HepG2 (cell line): Measurements from ENCODE around the gene CHMP1A. TPM values are rescaled to one million over a fixed set of nuclear protein-coding genes. Genes with fewer than 3 reads are reported as not detected.
A peak's percentile ranks its signal among the peaks of the same experiment; 100 is the strongest.

Source experiments
- ATAC-seq: fragments of 200-7000 bp; cut with Tn5 transposase; 3 replicates; pipeline ENCODE4 v1.9.1; 2020; ENCODE audit warnings: mild to moderate bottlenecking, moderate library complexity
- BruUV-seq: library from RNA; stranded (reverse); fragments of 400-500 nt; replicated peaks from 2 replicates; lab custom pipeline; 2021; lab: Mats Ljungman, UMichigan
- CTCF ChIA-PET: fragments of 300-600 bp; formaldehyde crosslinking; extraction: SDS; loops from one replicate; lab custom pipeline; 2021; ENCODE audit warnings: low total read pairs, inconsistent platforms, low intra/inter-chr PET ratio; lab: Yijun Ruan, JAX
- POLR2A ChIA-PET: fragments of 350-600 bp; sonication (Branson Sonifier 250); formaldehyde crosslinking; loops from one replicate; lab custom pipeline; 2020; ENCODE audit warnings: antibody characterized with exemption, inconsistent platforms; lab: Yijun Ruan, JAX
- DNase-seq: peaks from one replicate; pipeline ENCODE4 v3.0.0-alpha.2; 2015; ENCODE audit warnings: low spot score
- FAIRE-seq: peaks from 3 replicates; lab custom pipeline; 2011; peaks lifted over from hg19 to GRCh38; lab: Jason Lieb, UNC
- H2AFZ ChIP-seq: one replicate; pipeline ENCODE4 v1.6.1; 2011; ENCODE audit warnings: low read length, inconsistent platforms
- H3K27ac ChIP-seq: fragments of 300-600 bp; 3 replicates; pipeline ENCODE4 v1.8.0; 2011; ENCODE audit warnings: mixed run types, mild to moderate bottlenecking, mixed read lengths, low read length, inconsistent platforms; ENCODE audit not compliant: insufficient read depth; ENCODE audit errors: extremely low read length
- H3K27me3 ChIP-seq, 2 experiments: fragments of 200-600 bp in 1 of 2; 2 replicates in 1 of 2; 3 replicates in 1 of 2; pipeline versions ENCODE4 v1.6.0 to v1.8.0; 2011; ENCODE audit warnings: low read length in 2 of 2, mild to moderate bottlenecking in 2 of 2, moderate library complexity in 2 of 2, inconsistent platforms in 1 of 2; ENCODE audit not compliant: insufficient read depth in 2 of 2, control insufficient read depth in 1 of 2
- H3K36me3 ChIP-seq, 2 experiments: fragments of 200-600 bp in 1 of 2; replicated peaks in 1 of 2; 2 replicates in 1 of 2; 3 replicates in 1 of 2; pipeline versions ENCODE4 v1.5.1 to v1.8.0; 2011; ENCODE audit warnings: low read length in 2 of 2, inconsistent platforms in 1 of 2; ENCODE audit not compliant: insufficient read depth in 2 of 2, control insufficient read depth in 1 of 2
- H3K4me1 ChIP-seq: 2 replicates; pipeline ENCODE4 v1.5.1; 2012; ENCODE audit warnings: low read length, inconsistent platforms; ENCODE audit not compliant: insufficient read depth
- H3K4me2 ChIP-seq: 2 replicates; pipeline ENCODE4 v1.6.0; 2011; ENCODE audit warnings: low read depth, low read length, inconsistent platforms
- H3K4me3 ChIP-seq, 3 experiments: fragments of 200-600 bp in 1 of 3; sonication (generic), shearing (Covaris generic) in 1 of 3; replicated peaks in 1 of 3; 2 replicates each; pipeline ENCODE4 v1.5.1; 2011 to 2016; ENCODE audit warnings: low read length in 3 of 3, inconsistent platforms in 2 of 3, low read depth in 2 of 3, mild to moderate bottlenecking in 2 of 3, control low read depth in 1 of 3, mixed read lengths in 1 of 3; ENCODE audit not compliant: insufficient read depth in 1 of 3
- H3K79me2 ChIP-seq: one replicate; pipeline ENCODE4 v1.6.1; 2011; ENCODE audit warnings: low read length, inconsistent platforms; ENCODE audit not compliant: insufficient read depth
- H3K9ac ChIP-seq: 2 replicates; pipeline ENCODE4 v1.6.0; 2011; ENCODE audit warnings: mild to moderate bottlenecking, low read depth, low read length, inconsistent platforms; ENCODE audit not compliant: insufficient read depth
- H3K9me3 ChIP-seq: 2 replicates; pipeline ENCODE4 v1.5.1; 2012; ENCODE audit warnings: mild to moderate bottlenecking, low read length
- H4K20me1 ChIP-seq: 2 replicates; pipeline ENCODE4 v1.6.0; 2011; ENCODE audit warnings: inconsistent platforms, mild to moderate bottlenecking, low read length, moderate library complexity; ENCODE audit not compliant: insufficient read depth
- THAP11 ChIP-seq: IDR thresholded peaks from 2 replicates; pipeline ENCODE4 v1.6.1; 2016; ENCODE audit warnings: missing biosample characterization, missing genetic modification reagents
- ZFP36L1 ChIP-seq: sonication (generic); formaldehyde crosslinking; IDR thresholded peaks from 2 replicates; pipeline ENCODE4 v1.8.0; 2022; ENCODE audit warnings: mild to moderate bottlenecking, missing genetic modification reagents, moderate library complexity
- ZNF441 ChIP-seq: sonication (generic); formaldehyde crosslinking; IDR thresholded peaks from 2 replicates; pipeline ENCODE4 v1.7.0; 2021; ENCODE audit warnings: missing genetic modification reagents, borderline replicate concordance
- ZNF687 ChIP-seq: sonication (generic); formaldehyde crosslinking; IDR thresholded peaks from 2 replicates; pipeline ENCODE4 v1.5.1; 2020; ENCODE audit warnings: mild to moderate bottlenecking, missing genetic modification reagents, moderate library complexity
- ZSCAN21 ChIP-seq: sonication (generic); formaldehyde crosslinking; IDR thresholded peaks from 2 replicates; pipeline ENCODE4 v1.8.0; 2022; ENCODE audit warnings: mild to moderate bottlenecking, missing genetic modification reagents, moderate library complexity, borderline replicate concordance
- whole genome bisulfite sequencing: methylation state at CpG from one replicate; pipeline ENCODE4 v1.1.6; 2017; ENCODE audit warnings: low lambda C conversion rate; 5-methylcytosine and 5-hydroxymethylcytosine counted together
- in situ Hi-C: cut with HindIII; loops from 2 replicates; pipeline ENCODE4 v1.10.0; 2017; ENCODE audit warnings: low pct_unique_long_range_greater_than_20kb; ENCODE audit not compliant: extremely low pct_ligation_motif_present
- intact Hi-C: fragments of 100-400 bp; cut with micrococcal nuclease; formaldehyde crosslinking; loops from one replicate; pipeline ENCODE4 v1.10.0; 2022; ENCODE audit not compliant: unreplicated experiment
- polyA plus RNA-seq, 8 experiments: library from polyadenylated mRNA; depleted of rRNA in 3 of 8; stranded (reverse) in 7 of 8; unstranded in 1 of 8; fragments of >200 nt; fragmentation: Illumina TruSeq in 4 of 8; extraction: Trizol in 4 of 8; gene quantifications; 2 replicates each; pipeline versions ENCODE4 v1.2.1 to v1.2.3, GENCODE V29; 2011 to 2016; ENCODE audit warnings: low read depth in 4 of 8, missing spikeins in 1 of 8, mixed read lengths in 1 of 8; ENCODE audit not compliant: insufficient read depth in 1 of 8
- total RNA-seq, 5 experiments: library from RNA; depleted of rRNA; stranded (reverse); fragments of >200 nt; fragmentation: Illumina TruSeq; extraction: Trizol; gene quantifications; 2 replicates each; pipeline ENCODE4 v1.2.3, GENCODE V29; 2016; ENCODE audit warnings: low read depth in 1 of 5
- TF ChIP-seq, protein P1 (sequence below): sonication (generic); formaldehyde crosslinking; IDR thresholded peaks from 2 replicates; pipeline ENCODE4 v1.4.0; 2020; ENCODE audit warnings: missing genetic modification reagents

Gene CHMP1A
- total and polyA plus RNA-seq, 2 of the 13 experiments (the other 11 are each of a cell fraction or from before 2014, with no cell fraction given), result 69.4 to 73.3 TPM

GRCh38 chr16:89602273-89602951, 55.1 kb downstream of the CHMP1A start:
- in situ Hi-C loops (loop anchor here (5.0 kb wide), 1 partner anchor 40 kb away; no protein-coding TSS in a partner anchor), intact Hi-C loops (no loop called here)
- H2AFZ ChIP-seq, result no peak overlapping the region
- WGBS, result 3% methylated on average over 16 of the region's 22 CpGs
- TF ChIP-seq, protein P1, sequence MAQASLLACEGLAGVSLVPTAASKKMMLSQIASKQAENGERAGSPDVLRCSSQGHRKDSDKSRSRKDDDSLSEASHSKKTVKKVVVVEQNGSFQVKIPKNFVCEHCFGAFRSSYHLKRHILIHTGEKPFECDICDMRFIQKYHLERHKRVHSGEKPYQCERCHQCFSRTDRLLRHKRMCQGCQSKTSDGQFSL, result peak; percentile 83
- TF ChIP-seq ZNF687 (CRISPR knock-in tag) (peak; percentile 30), ZNF441 (CRISPR knock-in tag) (peak; percentile 71; the same call in 1 of the 2 replicates), ZSCAN21 (peak; percentile 99), ZFP36L1 (CRISPR knock-in tag) (no peak), THAP11 (CRISPR knock-in tag) (no peak)
- H3K4me3 ChIP-seq, result peak overlapping the region in 1 of 3 experiments; percentile 6; a peak in 1 of 6 replicates
- BruUV-seq, result no TSS peak
- CTCF ChIA-PET, result no interaction called here
- peaks cover 9 to 22% of the 10 kb centered on the region in 2 experiments for H3K27me3 ChIP-seq
- no peaks in the 10 kb centered on the region for H3K79me2 ChIP-seq
- FAIRE-seq (no peak), ATAC-seq (peak; percentile 47), DNase-seq (no peak)
- H3K4me1 ChIP-seq, result peaks cover 24% of the 10 kb centered on the region
- no peak overlapping the region for H3K9ac ChIP-seq
- POLR2A ChIA-PET, result no interaction called here
- H4K20me1 ChIP-seq, result no peaks in the 10 kb centered on the region
- H3K27ac ChIP-seq, result no peak overlapping the region
- no peaks in the 10 kb centered on the region for H3K36me3 ChIP-seq
- peak overlapping the region; percentile 18; the same call in 1 of the 2 replicates for H3K4me2 ChIP-seq
- H3K9me3 ChIP-seq, result no peaks in the 10 kb centered on the region
